Loucy (cell line): ENCODE results near the gene MAML3.

Experiments
- H2AFZ ChIP-seq: fragments of 200-600 bp; sonication (generic); 2 replicates; pipeline ENCODE4 v1.6.0; 2016; ENCODE audit warnings: antibody characterized with exemption, mild to moderate bottlenecking, low read length, moderate library complexity
- H3F3A ChIP-seq: fragments of 200-600 bp; 2 replicates; pipeline ENCODE4 v1.6.0; 2016; ENCODE audit warnings: antibody characterized with exemption, low read depth, mild to moderate bottlenecking
- H3K27me3 ChIP-seq: fragments of 200-600 bp; sonication (generic); 2 replicates; pipeline ENCODE4 v1.6.1; 2014; ENCODE audit warnings: low read length, mild to moderate bottlenecking; ENCODE audit not compliant: insufficient read depth, poor library complexity, severe bottlenecking
- H3K36me3 ChIP-seq: fragments of 200-600 bp; sonication (generic); 2 replicates; pipeline ENCODE4 v1.6.1; 2016; ENCODE audit warnings: low read length; ENCODE audit not compliant: insufficient read depth
- H3K4me1 ChIP-seq: fragments of 200-600 bp; sonication (generic); 2 replicates; pipeline ENCODE4 v1.5.1; 2014; ENCODE audit warnings: low read length, mild to moderate bottlenecking; ENCODE audit not compliant: insufficient read depth, poor library complexity, severe bottlenecking
- H3K4me2 ChIP-seq: fragments of 200-600 bp; sonication (generic); 2 replicates; pipeline ENCODE4 v1.6.0; 2014; ENCODE audit warnings: antibody characterized with exemption, low read length, low read depth, mild to moderate bottlenecking; ENCODE audit not compliant: poor library complexity, severe bottlenecking
- H3K4me3 ChIP-seq: fragments of 200-600 bp; sonication (generic); 2 replicates; pipeline ENCODE4 v1.5.1; 2014; ENCODE audit warnings: low read length, mild to moderate bottlenecking, mixed read lengths; ENCODE audit not compliant: poor library complexity, severe bottlenecking
- H3K79me2 ChIP-seq: fragments of 200-600 bp; sonication (generic); 2 replicates; pipeline ENCODE4 v1.6.1; 2014; ENCODE audit warnings: low read length; ENCODE audit not compliant: insufficient read depth
- H3K9ac ChIP-seq: fragments of 200-600 bp; sonication (generic); 2 replicates; pipeline ENCODE4 v1.6.0; 2014; ENCODE audit warnings: mild to moderate bottlenecking, low read depth, low read length, moderate library complexity; ENCODE audit not compliant: poor library complexity, severe bottlenecking
- H3K9me2 ChIP-seq: fragments of 200-600 bp; sonication (generic); replicated peaks from 2 replicates; pipeline ENCODE4 v1.6.1; 2016; ENCODE audit warnings: low read depth, low read length, mixed read lengths
- H3K9me3 ChIP-seq: fragments of 200-600 bp; sonication (generic); 2 replicates; pipeline ENCODE4 v1.6.1; 2014; ENCODE audit warnings: mild to moderate bottlenecking, antibody characterized with exemption, low read length, low read depth; ENCODE audit not compliant: insufficient read depth
- H4K20me1 ChIP-seq: fragments of 200-600 bp; sonication (generic); 2 replicates; pipeline ENCODE4 v1.6.0; 2014; ENCODE audit warnings: antibody characterized with exemption, low read length, mild to moderate bottlenecking; ENCODE audit not compliant: insufficient read depth, poor library complexity, severe bottlenecking
- CTCF ChIP-seq: fragments of 200-600 bp; sonication (generic); conservative IDR thresholded peaks from 2 replicates; pipeline ENCODE4 v1.5.1; 2014; ENCODE audit warnings: mild to moderate bottlenecking, antibody characterized with exemption, low read length
- EZH2phosphoT487 ChIP-seq: fragments of 200-600 bp; IDR thresholded peaks from 2 replicates; pipeline ENCODE4 v1.6.1; 2018; ENCODE audit warnings: antibody characterized with exemption, mild to moderate bottlenecking, moderate library complexity, borderline replicate concordance

Gene MAML3

GRCh38 chr4:140118931-140119640 lies 34.9 kb downstream of the MAML3 start:
- no peaks in the 10 kb centered on the region for H4K20me1 ChIP-seq
- H3F3A ChIP-seq, result peaks cover 2% of the 10 kb centered on the region
- no peaks in the 10 kb centered on the region for H3K9me3 ChIP-seq
- no peak overlapping the region for H3K4me3 ChIP-seq
- no peak for TF ChIP-seq CTCF
- TF ChIP-seq EZH2phosphoT487, result no peak
- no peak overlapping the region for H3K9ac ChIP-seq
- no peaks in the 10 kb centered on the region for H3K36me3 ChIP-seq
- no peak overlapping the region for H3K4me2 ChIP-seq
- peaks cover 73% of the 10 kb centered on the region for H3K79me2 ChIP-seq
- H3K9me2 ChIP-seq, result no peaks in the 10 kb centered on the region
- H3K27me3 ChIP-seq, result no peaks in the 10 kb centered on the region
- no peak overlapping the region for H2AFZ ChIP-seq
- H3K4me1 ChIP-seq, result peaks cover 54% of the 10 kb centered on the region

GRCh38 chr4:140117947-140118346 lies 36.0 kb downstream of the MAML3 start:
- no peak overlapping the region for H3K9ac ChIP-seq
- H2AFZ ChIP-seq, result no peak overlapping the region
- no peaks in the 10 kb centered on the region for H3K9me2 ChIP-seq
- peaks cover 70% of the 10 kb centered on the region for H3K79me2 ChIP-seq
- no peaks in the 10 kb centered on the region for H3K36me3 ChIP-seq
- no peaks in the 10 kb centered on the region for H3K9me3 ChIP-seq
- peaks cover 2% of the 10 kb centered on the region for H3F3A ChIP-seq
- H3K4me3 ChIP-seq, result no peak overlapping the region
- no peaks in the 10 kb centered on the region for H3K27me3 ChIP-seq
- no peaks in the 10 kb centered on the region for H4K20me1 ChIP-seq
- peak overlapping the region; percentile 3 for H3K4me2 ChIP-seq
- TF ChIP-seq EZH2phosphoT487 (no peak), CTCF (no peak)
- H3K4me1 ChIP-seq, result peaks cover 53% of the 10 kb centered on the region

GRCh38 chr4:140116442-140117104 lies 37.4 kb downstream of the MAML3 start:
- H3K36me3 ChIP-seq, result no peaks in the 10 kb centered on the region
- peaks cover 72% of the 10 kb centered on the region for H3K79me2 ChIP-seq
- H3K27me3 ChIP-seq, result no peaks in the 10 kb centered on the region
- H3K4me1 ChIP-seq, result peaks cover 54% of the 10 kb centered on the region
- H3F3A ChIP-seq, result peaks cover 2% of the 10 kb centered on the region
- peak overlapping the region; percentile 61 for H2AFZ ChIP-seq
- no peaks in the 10 kb centered on the region for H4K20me1 ChIP-seq
- TF ChIP-seq CTCF (no peak), EZH2phosphoT487 (no peak)
- peak overlapping the region; percentile 58 for H3K4me3 ChIP-seq
- no peaks in the 10 kb centered on the region for H3K9me3 ChIP-seq
- peak overlapping the region; percentile 82 for H3K4me2 ChIP-seq
- H3K9me2 ChIP-seq, result no peaks in the 10 kb centered on the region
- peak overlapping the region; percentile 64 for H3K9ac ChIP-seq
